Measurements from ENCODE around the gene COL5A1.

Gene COL5A1

GRCh38 chr9:134652291-134653225, 11.0 kb downstream of the COL5A1 start:
- Mint-ChIP-seq H3K27ac (no peak overlapping the region), H3K36me3 (no peaks in the 10 kb centered on the region), H3K27me3 (peaks cover 12% of the 10 kb centered on the region), H3K9me3 (no peaks in the 10 kb centered on the region), H3K4me1 (no peaks in the 10 kb centered on the region), H3K4me3 (no peak overlapping the region)
- ATAC-seq = no peak

- Mint-ChIP-seq H3K4me1 (no peaks in the 10 kb centered on the region), H3K27ac (no peak overlapping the region)
Measured at GRCh38 chr9:134653259-134654009, 11.8 kb downstream of the COL5A1 start.

GRCh38 chr9:134655101-134655500, 13.5 kb downstream of the COL5A1 start:
- Mint-ChIP-seq H3K9me3 (peaks cover 3% of the 10 kb centered on the region), H3K27ac (no peak overlapping the region), H3K27me3 (peaks cover 12% of the 10 kb centered on the region), H3K36me3 (no peaks in the 10 kb centered on the region), H3K4me1 (no peaks in the 10 kb centered on the region), H3K4me3 (no peak overlapping the region)
- ATAC-seq = peak; percentile 37

More at GRCh38 chr9:134653259-134654009, 11.8 kb downstream of the COL5A1 start:
- Mint-ChIP-seq H3K27me3 (peaks cover 12% of the 10 kb centered on the region), H3K36me3 (no peaks in the 10 kb centered on the region), H3K4me3 (no peak overlapping the region), H3K9me3 (no peaks in the 10 kb centered on the region)
- no peak for ATAC-seq

- Mint-ChIP-seq H3K4me3 (no peak overlapping the region), H3K36me3 (no peaks in the 10 kb centered on the region), H3K27ac (no peak overlapping the region), H3K27me3 (peaks cover 12% of the 10 kb centered on the region), H3K4me1 (no peaks in the 10 kb centered on the region), H3K9me3 (peaks cover 5% of the 10 kb centered on the region)
- ATAC-seq = peak; percentile 31
Measured at GRCh38 chr9:134655586-134656333, 14.2 kb downstream of the COL5A1 start.

GRCh38 chr9:134656334-134657006, 14.9 kb downstream of the COL5A1 start:
- no peak for ATAC-seq
- no peaks in the 10 kb centered on the region for H3K4me1 Mint-ChIP-seq
- peaks cover 12% of the 10 kb centered on the region for H3K27me3 Mint-ChIP-seq
- H3K27ac Mint-ChIP-seq = no peak overlapping the region
- no peaks in the 10 kb centered on the region for H3K36me3 Mint-ChIP-seq
- peaks cover 7% of the 10 kb centered on the region for H3K9me3 Mint-ChIP-seq
- H3K4me3 Mint-ChIP-seq = no peak overlapping the region

GRCh38 chr9:134657666-134658377, 16.2 kb downstream of the COL5A1 start:
- Mint-ChIP-seq H3K27ac (no peak overlapping the region), H3K9me3 (peaks cover 14% of the 10 kb centered on the region), H3K36me3 (no peaks in the 10 kb centered on the region), H3K4me1 (no peaks in the 10 kb centered on the region), H3K4me3 (no peak overlapping the region), H3K27me3 (peaks cover 21% of the 10 kb centered on the region)
- no peak for ATAC-seq

- H3K4me1 Mint-ChIP-seq = no peaks in the 10 kb centered on the region
- H3K9me3 Mint-ChIP-seq = peaks cover 14% of the 10 kb centered on the region
- peak; percentile 11 for ATAC-seq
- H3K4me3 Mint-ChIP-seq = no peak overlapping the region
- H3K36me3 Mint-ChIP-seq = no peaks in the 10 kb centered on the region
- no peak overlapping the region for H3K27ac Mint-ChIP-seq
- H3K27me3 Mint-ChIP-seq = peaks cover 19% of the 10 kb centered on the region
Measured at GRCh38 chr9:134658378-134658955, 16.9 kb downstream of the COL5A1 start.

- Mint-ChIP-seq H3K36me3 (no peaks in the 10 kb centered on the region), H3K4me1 (no peaks in the 10 kb centered on the region), H3K27ac (no peak overlapping the region), H3K9me3 (peaks cover 14% of the 10 kb centered on the region), H3K4me3 (no peak overlapping the region), H3K27me3 (peaks cover 16% of the 10 kb centered on the region)
- no peak for ATAC-seq
Measured at GRCh38 chr9:134659688-134660131, 18.1 kb downstream of the COL5A1 start.

- Mint-ChIP-seq H3K27ac (no peak overlapping the region), H3K4me1 (no peaks in the 10 kb centered on the region), H3K27me3 (peaks cover 16% of the 10 kb centered on the region), H3K9me3 (peaks cover 14% of the 10 kb centered on the region), H3K4me3 (no peak overlapping the region), H3K36me3 (no peaks in the 10 kb centered on the region)
- ATAC-seq = no peak
Measured at GRCh38 chr9:134660407-134660806, 18.8 kb downstream of the COL5A1 start.

GRCh38 chr9:134661299-134661698, 19.7 kb downstream of the COL5A1 start:
- no peaks in the 10 kb centered on the region for H3K36me3 Mint-ChIP-seq
- peaks cover 16% of the 10 kb centered on the region for H3K27me3 Mint-ChIP-seq
- no peak overlapping the region for H3K27ac Mint-ChIP-seq
- no peaks in the 10 kb centered on the region for H3K4me1 Mint-ChIP-seq
- H3K4me3 Mint-ChIP-seq = no peak overlapping the region
- no peak for ATAC-seq
- peaks cover 14% of the 10 kb centered on the region for H3K9me3 Mint-ChIP-seq

GRCh38 chr9:134661791-134662142, 20.2 kb downstream of the COL5A1 start:
- no peaks in the 10 kb centered on the region for H3K4me1 Mint-ChIP-seq
- H3K27me3 Mint-ChIP-seq = peaks cover 16% of the 10 kb centered on the region
- H3K4me3 Mint-ChIP-seq = no peak overlapping the region
- H3K9me3 Mint-ChIP-seq = peaks cover 14% of the 10 kb centered on the region
- ATAC-seq = no peak
- no peak overlapping the region for H3K27ac Mint-ChIP-seq
- no peaks in the 10 kb centered on the region for H3K36me3 Mint-ChIP-seq

- Mint-ChIP-seq H3K4me1 (no peaks in the 10 kb centered on the region), H3K27me3 (peaks cover 16% of the 10 kb centered on the region), H3K9me3 (peaks cover 14% of the 10 kb centered on the region), H3K4me3 (no peak overlapping the region), H3K36me3 (no peaks in the 10 kb centered on the region), H3K27ac (no peak overlapping the region)
- ATAC-seq = no peak
Measured at GRCh38 chr9:134662143-134662876, 20.7 kb downstream of the COL5A1 start.

- H3K27ac Mint-ChIP-seq = no peak overlapping the region
- peaks cover 14% of the 10 kb centered on the region for H3K9me3 Mint-ChIP-seq
- no peaks in the 10 kb centered on the region for H3K4me1 Mint-ChIP-seq
- H3K27me3 Mint-ChIP-seq = peaks cover 17% of the 10 kb centered on the region
- H3K36me3 Mint-ChIP-seq = no peaks in the 10 kb centered on the region
- no peak for ATAC-seq
- no peak overlapping the region for H3K4me3 Mint-ChIP-seq
Measured at GRCh38 chr9:134663084-134663483, 21.5 kb downstream of the COL5A1 start.

Data from stimulated activated memory B cell treated with anti-CD40 and anti-IgM and Interleukin-4, amounts not matched to agents 10 μg/mL and 1 μg/mL and 100 μg/mL, for 72 hours (primary cell).